ENCODE results near the gene ARHGEF17.

DNA sequence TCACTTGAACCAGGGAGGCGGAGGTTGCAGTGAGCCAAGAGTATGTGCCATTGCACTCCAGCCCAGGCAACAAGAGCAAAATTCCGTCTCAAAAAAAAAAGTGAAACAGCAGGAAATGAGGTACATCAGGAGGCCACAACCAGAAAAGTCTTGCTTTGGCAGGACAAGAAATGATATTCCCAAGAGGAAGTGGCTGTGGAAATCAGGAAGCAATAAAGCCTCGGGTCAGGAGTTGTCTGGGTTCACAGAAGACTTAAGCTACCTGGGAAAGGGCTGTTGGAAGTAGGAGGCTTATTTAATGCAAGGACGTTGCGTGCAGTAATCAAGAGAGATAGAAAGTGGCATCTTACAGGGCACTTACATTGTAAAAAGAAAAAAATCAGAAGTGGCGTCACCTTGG is 58.9 kb downstream of the ARHGEF17 start:
- TF ChIP-seq, protein P1, sequence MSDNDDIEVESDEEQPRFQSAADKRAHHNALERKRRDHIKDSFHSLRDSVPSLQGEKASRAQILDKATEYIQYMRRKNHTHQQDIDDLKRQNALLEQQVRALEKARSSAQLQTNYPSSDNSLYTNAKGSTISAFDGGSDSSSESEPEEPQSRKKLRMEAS (IDR thresholded peaks at IDR 0.05) = no peak
- TF ChIP-seq MAFK (IDR thresholded peaks at IDR 0.05; ENCODE audit: low read depth, low read length) (no peak), TCF12 (IDR thresholded peaks at IDR 0.05; ENCODE audit: low read depth, low read length) (no peak), POLR2A (IDR thresholded peaks at IDR 0.05; ENCODE audit: control extremely low read depth in 1 of 2, low read depth in 2 of 2, low read length in 2 of 2) (no peak), CHD2 (IDR thresholded peaks at IDR 0.05; ENCODE audit: low read length) (no peak), GABPA (IDR thresholded peaks at IDR 0.05; ENCODE audit: borderline replicate concordance, insufficient read depth, low read length) (no peak), BRCA1 (IDR thresholded peaks at IDR 0.05; ENCODE audit: low read depth, low read length) (no peak), HDAC6 (IDR thresholded peaks at IDR 0.05; ENCODE audit: low read depth, low read length) (no peak), EGR1 (IDR thresholded peaks at IDR 0.05; ENCODE audit: borderline replicate concordance, low read depth, low read length) (no peak), EP300 (IDR thresholded peaks at IDR 0.05; ENCODE audit: borderline replicate concordance in 1 of 2, low read depth in 2 of 2, low read length in 2 of 2) (no peak), YY1 (IDR thresholded peaks at IDR 0.05; ENCODE audit: low read depth, low read length) (no peak), EZH2 (IDR thresholded peaks at IDR 0.05; ENCODE audit: low read depth, low read length, severe bottlenecking) (no peak)
- TF ChIP-seq, protein P2, sequence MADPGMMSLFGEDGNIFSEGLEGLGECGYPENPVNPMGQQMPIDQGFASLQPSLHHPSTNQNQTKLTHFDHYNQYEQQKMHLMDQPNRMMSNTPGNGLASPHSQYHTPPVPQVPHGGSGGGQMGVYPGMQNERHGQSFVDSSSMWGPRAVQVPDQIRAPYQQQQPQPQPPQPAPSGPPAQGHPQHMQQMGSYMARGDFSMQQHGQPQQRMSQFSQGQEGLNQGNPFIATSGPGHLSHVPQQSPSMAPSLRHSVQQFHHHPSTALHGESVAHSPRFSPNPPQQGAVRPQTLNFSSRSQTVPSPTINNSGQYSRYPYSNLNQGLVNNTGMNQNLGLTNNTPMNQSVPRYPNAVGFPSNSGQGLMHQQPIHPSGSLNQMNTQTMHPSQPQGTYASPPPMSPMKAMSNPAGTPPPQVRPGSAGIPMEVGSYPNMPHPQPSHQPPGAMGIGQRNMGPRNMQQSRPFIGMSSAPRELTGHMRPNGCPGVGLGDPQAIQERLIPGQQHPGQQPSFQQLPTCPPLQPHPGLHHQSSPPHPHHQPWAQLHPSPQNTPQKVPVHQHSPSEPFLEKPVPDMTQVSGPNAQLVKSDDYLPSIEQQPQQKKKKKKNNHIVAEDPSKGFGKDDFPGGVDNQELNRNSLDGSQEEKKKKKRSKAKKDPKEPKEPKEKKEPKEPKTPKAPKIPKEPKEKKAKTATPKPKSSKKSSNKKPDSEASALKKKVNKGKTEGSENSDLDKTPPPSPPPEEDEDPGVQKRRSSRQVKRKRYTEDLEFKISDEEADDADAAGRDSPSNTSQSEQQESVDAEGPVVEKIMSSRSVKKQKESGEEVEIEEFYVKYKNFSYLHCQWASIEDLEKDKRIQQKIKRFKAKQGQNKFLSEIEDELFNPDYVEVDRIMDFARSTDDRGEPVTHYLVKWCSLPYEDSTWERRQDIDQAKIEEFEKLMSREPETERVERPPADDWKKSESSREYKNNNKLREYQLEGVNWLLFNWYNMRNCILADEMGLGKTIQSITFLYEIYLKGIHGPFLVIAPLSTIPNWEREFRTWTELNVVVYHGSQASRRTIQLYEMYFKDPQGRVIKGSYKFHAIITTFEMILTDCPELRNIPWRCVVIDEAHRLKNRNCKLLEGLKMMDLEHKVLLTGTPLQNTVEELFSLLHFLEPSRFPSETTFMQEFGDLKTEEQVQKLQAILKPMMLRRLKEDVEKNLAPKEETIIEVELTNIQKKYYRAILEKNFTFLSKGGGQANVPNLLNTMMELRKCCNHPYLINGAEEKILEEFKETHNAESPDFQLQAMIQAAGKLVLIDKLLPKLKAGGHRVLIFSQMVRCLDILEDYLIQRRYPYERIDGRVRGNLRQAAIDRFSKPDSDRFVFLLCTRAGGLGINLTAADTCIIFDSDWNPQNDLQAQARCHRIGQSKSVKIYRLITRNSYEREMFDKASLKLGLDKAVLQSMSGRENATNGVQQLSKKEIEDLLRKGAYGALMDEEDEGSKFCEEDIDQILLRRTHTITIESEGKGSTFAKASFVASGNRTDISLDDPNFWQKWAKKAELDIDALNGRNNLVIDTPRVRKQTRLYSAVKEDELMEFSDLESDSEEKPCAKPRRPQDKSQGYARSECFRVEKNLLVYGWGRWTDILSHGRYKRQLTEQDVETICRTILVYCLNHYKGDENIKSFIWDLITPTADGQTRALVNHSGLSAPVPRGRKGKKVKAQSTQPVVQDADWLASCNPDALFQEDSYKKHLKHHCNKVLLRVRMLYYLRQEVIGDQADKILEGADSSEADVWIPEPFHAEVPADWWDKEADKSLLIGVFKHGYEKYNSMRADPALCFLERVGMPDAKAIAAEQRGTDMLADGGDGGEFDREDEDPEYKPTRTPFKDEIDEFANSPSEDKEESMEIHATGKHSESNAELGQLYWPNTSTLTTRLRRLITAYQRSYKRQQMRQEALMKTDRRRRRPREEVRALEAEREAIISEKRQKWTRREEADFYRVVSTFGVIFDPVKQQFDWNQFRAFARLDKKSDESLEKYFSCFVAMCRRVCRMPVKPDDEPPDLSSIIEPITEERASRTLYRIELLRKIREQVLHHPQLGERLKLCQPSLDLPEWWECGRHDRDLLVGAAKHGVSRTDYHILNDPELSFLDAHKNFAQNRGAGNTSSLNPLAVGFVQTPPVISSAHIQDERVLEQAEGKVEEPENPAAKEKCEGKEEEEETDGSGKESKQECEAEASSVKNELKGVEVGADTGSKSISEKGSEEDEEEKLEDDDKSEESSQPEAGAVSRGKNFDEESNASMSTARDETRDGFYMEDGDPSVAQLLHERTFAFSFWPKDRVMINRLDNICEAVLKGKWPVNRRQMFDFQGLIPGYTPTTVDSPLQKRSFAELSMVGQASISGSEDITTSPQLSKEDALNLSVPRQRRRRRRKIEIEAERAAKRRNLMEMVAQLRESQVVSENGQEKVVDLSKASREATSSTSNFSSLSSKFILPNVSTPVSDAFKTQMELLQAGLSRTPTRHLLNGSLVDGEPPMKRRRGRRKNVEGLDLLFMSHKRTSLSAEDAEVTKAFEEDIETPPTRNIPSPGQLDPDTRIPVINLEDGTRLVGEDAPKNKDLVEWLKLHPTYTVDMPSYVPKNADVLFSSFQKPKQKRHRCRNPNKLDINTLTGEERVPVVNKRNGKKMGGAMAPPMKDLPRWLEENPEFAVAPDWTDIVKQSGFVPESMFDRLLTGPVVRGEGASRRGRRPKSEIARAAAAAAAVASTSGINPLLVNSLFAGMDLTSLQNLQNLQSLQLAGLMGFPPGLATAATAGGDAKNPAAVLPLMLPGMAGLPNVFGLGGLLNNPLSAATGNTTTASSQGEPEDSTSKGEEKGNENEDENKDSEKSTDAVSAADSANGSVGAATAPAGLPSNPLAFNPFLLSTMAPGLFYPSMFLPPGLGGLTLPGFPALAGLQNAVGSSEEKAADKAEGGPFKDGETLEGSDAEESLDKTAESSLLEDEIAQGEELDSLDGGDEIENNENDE (IDR thresholded peaks at IDR 0.05; ENCODE audit: insufficient replicate concordance, low read length) = no peak
- TF ChIP-seq, protein P3, sequence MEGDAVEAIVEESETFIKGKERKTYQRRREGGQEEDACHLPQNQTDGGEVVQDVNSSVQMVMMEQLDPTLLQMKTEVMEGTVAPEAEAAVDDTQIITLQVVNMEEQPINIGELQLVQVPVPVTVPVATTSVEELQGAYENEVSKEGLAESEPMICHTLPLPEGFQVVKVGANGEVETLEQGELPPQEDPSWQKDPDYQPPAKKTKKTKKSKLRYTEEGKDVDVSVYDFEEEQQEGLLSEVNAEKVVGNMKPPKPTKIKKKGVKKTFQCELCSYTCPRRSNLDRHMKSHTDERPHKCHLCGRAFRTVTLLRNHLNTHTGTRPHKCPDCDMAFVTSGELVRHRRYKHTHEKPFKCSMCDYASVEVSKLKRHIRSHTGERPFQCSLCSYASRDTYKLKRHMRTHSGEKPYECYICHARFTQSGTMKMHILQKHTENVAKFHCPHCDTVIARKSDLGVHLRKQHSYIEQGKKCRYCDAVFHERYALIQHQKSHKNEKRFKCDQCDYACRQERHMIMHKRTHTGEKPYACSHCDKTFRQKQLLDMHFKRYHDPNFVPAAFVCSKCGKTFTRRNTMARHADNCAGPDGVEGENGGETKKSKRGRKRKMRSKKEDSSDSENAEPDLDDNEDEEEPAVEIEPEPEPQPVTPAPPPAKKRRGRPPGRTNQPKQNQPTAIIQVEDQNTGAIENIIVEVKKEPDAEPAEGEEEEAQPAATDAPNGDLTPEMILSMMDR (IDR thresholded peaks at IDR 0.05; ENCODE audit: control extremely low read depth in 1 of 3, insufficient read depth in 1 of 3, low read depth in 1 of 3, low read length in 3 of 3) = no peak

Data from H1 (cell line).